Hindlimb muscle (tissue), 1 donor: ENCODE results near the gene ASPDH. TPM values are rescaled to one million over a fixed set of nuclear protein-coding genes. Genes with fewer than 3 reads are reported as not detected.
"Not testable (repeated sequence)": the region's sequence is repeated elsewhere in the genome, so short reads cannot be mapped to it uniquely, and the experiment has no call there.

Experiments
- DNase-seq: peaks from one replicate; pipeline ENCODE4 v3.0.0-alpha.2; 2013
- polyA plus RNA-seq: library from polyadenylated mRNA; unstranded; fragments of 120-200 nt; gene quantifications from one replicate; pipeline ENCODE4 v1.2.1, GENCODE V29; 2013; ENCODE audit not compliant: insufficient read length

Gene ASPDH
- polyA plus RNA-seq, 1 donor: 0.62 TPM

- peak; percentile 95 for DNase-seq
Observed at GRCh38 chr19:50476224-50476906, 37.3 kb downstream of the ASPDH start, which contains the start of the genes EMC10 and GARIN5A. Gene EMC10 (plus strand): TSS chr19:50476507. CDS start chr19:50476545, 38 bp downstream. Gene GARIN5A (minus strand): TSS chr19:50476848. CDS start chr19:50476388, 460 bp downstream.

DNA sequence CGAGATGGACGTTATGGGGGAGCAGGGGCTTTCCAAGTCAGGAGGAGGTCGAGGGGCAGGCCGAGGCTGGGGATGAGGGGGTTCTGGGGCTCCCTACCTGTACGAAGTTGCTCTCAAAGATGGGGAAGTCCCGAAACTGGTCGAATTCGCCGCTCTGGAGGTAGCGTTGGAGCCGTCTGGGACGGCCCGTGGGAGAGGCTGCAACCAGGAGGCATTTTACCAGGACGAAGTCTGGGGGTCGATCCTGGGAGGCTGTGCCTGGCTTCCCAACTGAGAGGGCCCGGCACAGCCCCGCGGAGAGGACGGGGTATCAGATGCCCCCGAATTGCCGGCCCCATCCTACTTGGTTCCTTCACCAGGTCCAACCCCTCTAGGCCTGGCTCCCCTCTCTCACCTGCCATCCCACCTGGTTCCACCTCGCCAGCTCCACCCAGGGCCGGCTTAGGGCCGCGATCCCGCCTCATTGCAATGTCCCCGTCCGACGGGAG is 37.9 kb downstream of the ASPDH start:
- no peak for DNase-seq

- DNase-seq: no peak
Observed at GRCh38 chr19:50475101-50475568, 38.6 kb downstream of the ASPDH start.

DNA sequence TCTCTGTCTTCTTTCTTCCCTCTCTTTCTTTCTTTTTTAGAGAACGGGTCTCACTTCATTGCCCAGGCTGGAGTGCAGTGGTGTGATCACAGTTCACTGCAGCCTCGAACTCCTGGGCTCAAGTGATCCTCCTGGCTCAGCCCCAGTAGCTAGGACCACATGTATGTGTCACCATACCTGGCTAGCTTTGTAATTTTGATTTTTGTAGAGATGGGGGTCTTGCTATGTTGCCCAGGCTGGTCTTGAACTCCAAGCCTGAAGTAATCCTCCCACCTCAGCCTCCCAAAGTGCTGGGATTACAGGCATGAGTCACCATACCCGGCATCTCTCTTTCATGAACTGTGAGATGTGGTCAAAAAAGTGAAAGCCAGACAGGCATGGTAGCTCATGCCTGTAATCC is 40.4 kb downstream of the ASPDH start:
- not testable (repeated sequence) for DNase-seq

DNA sequence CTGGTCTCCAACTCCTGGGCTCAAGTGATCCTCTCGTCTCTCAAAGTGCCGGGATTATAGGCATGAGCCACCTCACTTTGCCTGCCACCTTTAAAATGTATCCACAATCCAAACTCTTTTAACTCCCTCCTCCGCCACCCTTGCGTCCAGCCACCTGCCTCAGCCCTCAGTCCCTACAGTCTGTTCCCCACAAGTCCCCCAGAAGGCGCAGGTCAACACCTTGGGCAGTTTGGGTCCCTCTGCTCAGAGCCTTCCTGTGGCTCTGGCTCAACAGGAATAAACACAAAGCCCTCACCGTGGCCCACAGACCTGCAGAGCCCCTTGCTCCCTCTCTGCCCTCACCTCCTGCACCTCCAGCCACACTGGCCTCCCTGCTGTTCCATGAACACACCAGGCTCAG is 44.9 kb downstream of the ASPDH start:
- no peak for DNase-seq

DNA sequence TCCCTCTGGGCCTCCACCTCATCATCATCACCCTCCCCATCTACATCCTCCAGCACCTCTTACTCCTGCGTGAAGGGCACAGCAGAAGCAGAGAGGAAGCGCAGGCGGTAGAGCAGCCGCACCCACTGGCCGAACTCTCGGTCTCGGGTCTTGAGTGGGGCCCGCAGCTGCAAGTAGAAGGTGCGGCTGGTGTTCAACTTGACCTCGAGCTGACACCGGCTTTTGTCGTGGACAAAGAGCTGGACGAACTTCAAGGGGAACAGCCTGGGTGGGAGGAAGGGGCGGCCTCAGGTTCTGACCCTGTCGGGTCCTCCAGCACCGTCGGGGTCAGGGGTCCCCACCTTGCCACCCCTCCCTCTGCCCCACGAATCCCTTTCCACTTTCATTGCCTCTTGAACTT is 46.1 kb downstream of the ASPDH start:
- DNase-seq: no peak

DNA sequence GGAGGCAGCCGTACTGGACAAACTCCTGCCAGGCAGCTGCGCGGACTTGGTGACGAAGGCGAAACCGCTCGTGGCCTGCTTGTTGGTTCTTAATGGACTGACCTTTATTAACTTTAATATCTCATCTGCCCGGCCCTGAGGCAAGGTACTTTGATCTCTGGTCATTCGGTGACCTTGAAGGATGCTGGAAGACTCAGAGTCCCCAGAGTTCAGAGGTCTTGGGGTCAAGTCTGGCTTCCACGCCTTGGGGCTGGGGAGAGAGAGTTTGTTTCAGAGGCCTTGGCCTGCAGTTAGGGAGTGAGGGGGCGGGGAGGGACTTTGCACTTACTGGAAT is 47.0 kb downstream of the ASPDH start:
- no peak for DNase-seq

GRCh38 chr19:50465986-50466705 is 47.6 kb downstream of the ASPDH start:
- DNase-seq: peak; percentile 53

DNA sequence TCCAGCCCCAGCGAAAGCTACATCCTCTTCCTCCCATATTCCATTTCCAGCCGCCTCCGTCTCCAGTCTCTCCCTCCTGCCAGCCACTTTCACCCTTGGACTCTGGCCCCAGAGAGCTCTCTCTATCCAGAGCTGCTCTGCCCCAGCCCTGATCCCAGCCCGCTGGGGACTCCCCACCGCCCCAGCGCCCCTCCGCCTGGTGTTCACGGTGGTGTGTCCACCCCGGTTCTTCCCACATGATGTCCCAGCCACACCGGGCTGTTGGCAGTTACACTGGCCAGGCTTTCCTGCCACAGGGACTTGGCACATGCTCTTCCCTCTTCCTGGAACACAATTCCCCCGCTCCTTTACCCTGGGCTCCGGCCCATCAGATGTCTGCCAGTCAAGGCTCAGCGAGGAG is 48.7 kb downstream of the ASPDH start:
- no peak for DNase-seq

DNA sequence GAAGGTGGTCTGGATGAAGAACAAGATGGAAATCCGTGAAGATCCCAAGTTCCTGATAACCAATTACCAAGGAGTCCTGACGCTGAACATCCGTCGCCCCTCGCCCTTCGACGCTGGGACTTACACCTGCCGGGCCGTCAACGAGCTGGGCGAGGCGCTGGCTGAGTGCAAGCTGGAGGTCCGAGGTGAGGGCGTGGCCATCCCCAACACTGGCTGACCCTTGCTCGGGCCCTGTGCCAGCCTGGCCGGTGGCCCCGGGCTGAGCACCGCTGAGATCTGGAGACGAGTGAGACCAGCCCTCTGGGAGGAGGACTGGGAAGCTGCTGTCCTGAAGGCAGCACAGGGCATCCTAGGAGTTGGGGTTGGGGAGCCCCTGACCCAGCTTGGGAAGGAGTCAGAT is 49.4 kb downstream of the ASPDH start:
- no peak for DNase-seq

DNA sequence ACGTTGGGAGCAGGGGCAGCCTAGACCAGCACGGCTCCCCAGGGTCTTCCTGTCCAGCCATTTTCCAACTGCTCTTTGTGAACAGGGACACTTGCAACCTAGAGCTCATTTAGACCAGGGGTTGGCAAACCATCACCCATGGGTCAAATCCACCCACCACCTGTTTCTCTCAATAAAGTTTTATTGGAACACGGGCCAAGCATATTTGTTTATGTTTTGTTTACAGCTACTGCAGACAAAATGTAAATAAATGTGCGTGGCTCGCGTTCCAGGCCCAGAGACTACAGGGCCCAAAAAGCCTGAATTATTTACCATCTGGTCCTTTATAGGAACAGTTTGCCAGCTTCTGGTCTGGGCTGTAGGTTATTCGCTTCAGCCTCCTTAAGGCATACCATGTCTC is 50.7 kb downstream of the ASPDH start:
- no peak for DNase-seq

Other genes with a start within 250 kb of the ASPDH start
- 1.1 TPM for gene KCNC3, start 184.5 kb downstream of the ASPDH start, polyA plus RNA-seq
- 0.74 TPM for gene NAPSA, start 148.3 kb downstream of the ASPDH start, polyA plus RNA-seq
- gene NR1H2, start 137.5 kb downstream of the ASPDH start, polyA plus RNA-seq: 24.5 TPM
- 19.7 TPM for gene POLD1, start 129.6 kb downstream of the ASPDH start, polyA plus RNA-seq
- 1.3 TPM for gene SPIB, start 95.0 kb downstream of the ASPDH start, polyA plus RNA-seq
- 287 TPM for gene MYBPC2, start 81.0 kb downstream of the ASPDH start, polyA plus RNA-seq
- gene EMC10, start 37.4 kb downstream of the ASPDH start, polyA plus RNA-seq: 95.9 TPM
- 6.8 TPM for gene GARIN5A, start 37.1 kb downstream of the ASPDH start, polyA plus RNA-seq
- 28.5 TPM for gene JOSD2, start 2.7 kb downstream of the ASPDH start, polyA plus RNA-seq
- 9.7 TPM for gene LRRC4B, start 54.5 kb upstream of the ASPDH start, polyA plus RNA-seq
- gene SYT3, start 126.0 kb upstream of the ASPDH start, polyA plus RNA-seq: 0.36 TPM
- gene C19orf81, start 135.5 kb upstream of the ASPDH start, polyA plus RNA-seq: 1.9 TPM
- 38.7 TPM for gene SHANK1, start 205.9 kb upstream of the ASPDH start, polyA plus RNA-seq
- gene CLEC11A, start 209.5 kb upstream of the ASPDH start, polyA plus RNA-seq: 21.5 TPM